SU-DHL-6 (cell line): ENCODE measurements around the gene TMEM132A.

Experiments
- EZH2phosphoT487 ChIP-seq: fragments of 200-600 bp; sonication (generic), shearing (Covaris generic); conservative IDR thresholded peaks from 2 replicates; pipeline ENCODE4 v1.6.1; 2018; ENCODE audit warnings: mild to moderate bottlenecking, antibody characterized with exemption, low read length, moderate library complexity, mixed read lengths
- TF ChIP-seq, protein P1 (sequence below): fragments of 200-600 bp; sonication (generic); IDR thresholded peaks from one replicate; pipeline ENCODE4 v1.5.1; 2017; ENCODE audit warnings: antibody characterized with exemption, mild to moderate bottlenecking, low read length, moderate library complexity; ENCODE audit not compliant: insufficient read depth, poor library complexity, severe bottlenecking

DNA sequence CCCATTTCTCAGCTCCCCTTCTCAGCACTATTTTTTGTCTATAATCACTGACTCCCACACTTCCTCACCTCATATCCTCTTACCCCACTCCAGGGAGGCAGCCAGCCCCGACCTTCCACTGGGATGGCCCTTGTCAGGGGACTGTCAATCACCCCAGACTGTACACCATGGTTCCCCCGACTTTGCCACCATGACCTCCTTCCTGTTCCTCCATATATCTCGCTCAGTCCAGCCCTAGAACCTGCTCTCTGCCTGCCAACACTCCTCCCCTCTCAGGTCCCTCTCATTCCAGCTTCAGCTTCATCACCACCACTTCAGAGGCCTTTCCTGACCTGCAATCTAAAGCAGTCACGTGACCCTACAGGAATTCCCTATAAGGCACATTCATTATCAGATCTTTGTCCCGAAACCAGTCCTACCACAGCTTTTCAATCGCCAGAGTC lies 34.4 kb upstream of the TMEM132A start:
- TF ChIP-seq, protein P1, sequence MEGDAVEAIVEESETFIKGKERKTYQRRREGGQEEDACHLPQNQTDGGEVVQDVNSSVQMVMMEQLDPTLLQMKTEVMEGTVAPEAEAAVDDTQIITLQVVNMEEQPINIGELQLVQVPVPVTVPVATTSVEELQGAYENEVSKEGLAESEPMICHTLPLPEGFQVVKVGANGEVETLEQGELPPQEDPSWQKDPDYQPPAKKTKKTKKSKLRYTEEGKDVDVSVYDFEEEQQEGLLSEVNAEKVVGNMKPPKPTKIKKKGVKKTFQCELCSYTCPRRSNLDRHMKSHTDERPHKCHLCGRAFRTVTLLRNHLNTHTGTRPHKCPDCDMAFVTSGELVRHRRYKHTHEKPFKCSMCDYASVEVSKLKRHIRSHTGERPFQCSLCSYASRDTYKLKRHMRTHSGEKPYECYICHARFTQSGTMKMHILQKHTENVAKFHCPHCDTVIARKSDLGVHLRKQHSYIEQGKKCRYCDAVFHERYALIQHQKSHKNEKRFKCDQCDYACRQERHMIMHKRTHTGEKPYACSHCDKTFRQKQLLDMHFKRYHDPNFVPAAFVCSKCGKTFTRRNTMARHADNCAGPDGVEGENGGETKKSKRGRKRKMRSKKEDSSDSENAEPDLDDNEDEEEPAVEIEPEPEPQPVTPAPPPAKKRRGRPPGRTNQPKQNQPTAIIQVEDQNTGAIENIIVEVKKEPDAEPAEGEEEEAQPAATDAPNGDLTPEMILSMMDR = no peak
- no peak for TF ChIP-seq EZH2phosphoT487
